IMR-90 (cell line): ENCODE data around the gene TCERG1L. TPM values are rescaled to one million over a fixed set of nuclear protein-coding genes. Genes with fewer than 3 reads are reported as not detected.

ENCODE experiments used
- ATAC-seq: fragments of 200-7000 bp; cut with Tn5 transposase; 2 replicates; pipeline ENCODE4 v1.9.1; 2020; ENCODE audit warnings: low read depth, mild to moderate bottlenecking, moderate library complexity
- BruUV-seq: library from RNA; stranded (reverse); fragments of 400-500 nt; replicated peaks from 2 replicates; lab custom pipeline; 2021; lab: Mats Ljungman, UMichigan
- CTCF ChIA-PET: fragments of 300-600 bp; formaldehyde crosslinking; extraction: SDS; loops from one replicate; lab custom pipeline; 2021; ENCODE audit warnings: antibody characterized with exemption; lab: Yijun Ruan, JAX
- POLR2A ChIA-PET: fragments of 300-600 bp; sonication (Branson Sonifier 250); formaldehyde crosslinking; loops from one replicate; lab custom pipeline; 2022; ENCODE audit warnings: antibody characterized with exemption; ENCODE audit not compliant: unreplicated experiment; lab: Charles Lee
- DNase-seq: peaks from one replicate; pipeline ENCODE4 v3.0.0; 2013
- H2AFZ ChIP-seq: replicated peaks from 2 replicates; pipeline ENCODE3; 2013; ENCODE audit warnings: low read length, mild to moderate bottlenecking; ENCODE audit not compliant: poor library complexity
- H2AK5ac ChIP-seq: 2 replicates; pipeline ENCODE4 v1.6.1; 2013; ENCODE audit warnings: low read depth, low read length, inconsistent platforms
- H2AK9ac ChIP-seq: replicated peaks from 2 replicates; pipeline ENCODE3; 2013; ENCODE audit warnings: mild to moderate bottlenecking, low read depth, low read length, moderate library complexity; ENCODE audit not compliant: poor library complexity
- H2BK120ac ChIP-seq: 2 replicates; pipeline ENCODE4 v1.6.1; 2013; ENCODE audit warnings: low read depth, low read length, inconsistent platforms
- H2BK15ac ChIP-seq: 3 replicates; pipeline ENCODE4 v1.6.1; 2013; ENCODE audit warnings: low read depth, low read length, inconsistent platforms
- H2BK20ac ChIP-seq: 2 replicates; pipeline ENCODE4 v1.6.1; 2013; ENCODE audit warnings: low read depth, mild to moderate bottlenecking, inconsistent platforms, low read length, moderate library complexity
- H2BK5ac ChIP-seq: 2 replicates; pipeline ENCODE4 v1.6.1; 2013; ENCODE audit warnings: mild to moderate bottlenecking, low read depth, low read length, inconsistent platforms; ENCODE audit not compliant: poor library complexity, severe bottlenecking
- H3K14ac ChIP-seq: replicated peaks from 2 replicates; pipeline ENCODE4 v1.6.1; 2013; ENCODE audit warnings: low read depth, low read length, inconsistent platforms
- H3K18ac ChIP-seq: 2 replicates; pipeline ENCODE4 v1.6.1; 2013; ENCODE audit warnings: low read depth, low read length, control low read depth
- H3K23ac ChIP-seq: 2 replicates; pipeline ENCODE4 v1.6.1; 2013; ENCODE audit warnings: low read depth, low read length, inconsistent platforms
- H3K27ac ChIP-seq: 2 replicates; pipeline ENCODE4 v1.5.1; 2013; ENCODE audit warnings: mild to moderate bottlenecking, control low read depth, low read length; ENCODE audit not compliant: insufficient read depth
- H3K27me3 ChIP-seq: 2 replicates; pipeline ENCODE4 v1.6.1; 2013; ENCODE audit warnings: low read length; ENCODE audit not compliant: control insufficient read depth, insufficient read depth
- H3K36me3 ChIP-seq: 2 replicates; pipeline ENCODE4 v1.6.1; 2013; ENCODE audit warnings: low read length, mixed read lengths; ENCODE audit not compliant: control insufficient read depth, insufficient read depth
- H3K4ac ChIP-seq: 2 replicates; pipeline ENCODE4 v1.6.1; 2013; ENCODE audit warnings: low read depth, low read length, inconsistent platforms
- H3K4me1 ChIP-seq: 2 replicates; pipeline ENCODE4 v1.6.1; 2013; ENCODE audit warnings: low read length, mixed read lengths; ENCODE audit not compliant: control insufficient read depth, insufficient read depth
- H3K4me2 ChIP-seq: 2 replicates; pipeline ENCODE4 v1.6.1; 2013; ENCODE audit warnings: low read depth, mild to moderate bottlenecking, control low read depth, low read length, moderate library complexity
- H3K4me3 ChIP-seq: 2 replicates; pipeline ENCODE4 v1.5.1; 2013; ENCODE audit warnings: low read depth, mild to moderate bottlenecking, control low read depth, low read length, moderate library complexity; ENCODE audit not compliant: insufficient read depth
- H3K56ac ChIP-seq: 2 replicates; pipeline ENCODE4 v1.6.1; 2013; ENCODE audit warnings: low read length, inconsistent platforms; ENCODE audit not compliant: insufficient read depth; ENCODE audit errors: extremely low read depth
- H3K79me1 ChIP-seq, 2 experiments: 2 replicates each; pipeline ENCODE4 v1.6.1; 2013; ENCODE audit warnings: low read length in 2 of 2, inconsistent platforms in 1 of 2, low read depth in 1 of 2
- H3K9ac ChIP-seq: 2 replicates; pipeline ENCODE4 v1.6.1; 2013; ENCODE audit warnings: low read depth, low read length, control low read depth
- H3K9me1 ChIP-seq: 2 replicates; pipeline ENCODE4 v1.6.1; 2013; ENCODE audit warnings: low read length, inconsistent platforms; ENCODE audit not compliant: insufficient read depth
- H3K9me3 ChIP-seq: 2 replicates; pipeline ENCODE4 v1.6.1; 2013; ENCODE audit warnings: low read length; ENCODE audit not compliant: control insufficient read depth, insufficient read depth
- H4K20me1 ChIP-seq: 2 replicates; pipeline ENCODE4 v1.6.1; 2013; ENCODE audit warnings: low read length, inconsistent platforms; ENCODE audit not compliant: insufficient read depth
- H4K5ac ChIP-seq: 2 replicates; pipeline ENCODE4 v1.6.1; 2013; ENCODE audit warnings: mild to moderate bottlenecking, low read depth, low read length, control low read depth
- H4K8ac ChIP-seq, 2 experiments: 2 replicates each; pipeline ENCODE4 v1.6.1; 2013; ENCODE audit warnings: low read depth in 2 of 2, low read length in 2 of 2, control low read depth in 1 of 2, inconsistent platforms in 1 of 2
- H4K91ac ChIP-seq: 2 replicates; pipeline ENCODE4 v1.6.1; 2013; ENCODE audit warnings: low read depth, low read length, inconsistent platforms; ENCODE audit not compliant: insufficient read depth
- BHLHE40 ChIP-seq: fragments of 150-350 bp; IDR thresholded peaks from 2 replicates; pipeline ENCODE4 v1.6.1; 2016; ENCODE audit warnings: mild to moderate bottlenecking, low read depth, low read length
- MXI1 ChIP-seq: IDR thresholded peaks from 2 replicates; pipeline ENCODE4 v1.6.1; 2012; ENCODE audit warnings: low read depth, mild to moderate bottlenecking, low read length, moderate library complexity, borderline replicate concordance
- RCOR1 ChIP-seq: IDR thresholded peaks from 2 replicates; pipeline ENCODE4 v1.6.1; 2012; ENCODE audit warnings: mild to moderate bottlenecking, low read length, improper control_type of control experiment; ENCODE audit not compliant: insufficient replicate concordance
- SMC3 ChIP-seq: fragments of 150-350 bp; IDR thresholded peaks from 2 replicates; pipeline ENCODE4 v1.6.1; 2016; ENCODE audit warnings: low read depth, mild to moderate bottlenecking, antibody characterized with exemption, low read length, moderate library complexity
- WGBS, 2 experiments: methylation state at CpG; one replicate each; pipeline versions ENCODE4 v1.1.5 to v1.1.7; 2013; ENCODE audit warnings: missing lambda C conversion rate in 2 of 2; ENCODE audit not compliant: insufficient read length in 1 of 2; ENCODE audit errors: extremely low coverage in 2 of 2; 5-methylcytosine and 5-hydroxymethylcytosine counted together
- dilution Hi-C: fragments of 300-500 bp; cut with HindIII; formaldehyde crosslinking; loops from one replicate; pipeline ENCODE4 v1.14.3; 2018; ENCODE audit warnings: low sequenced_read_pairs; ENCODE audit not compliant: unreplicated experiment
- in situ Hi-C: fragments of 300-500 bp; cut with MboI; formaldehyde crosslinking; loops from 3 replicates; pipeline ENCODE4 v1.14.3; 2019; ENCODE audit warnings: low sequenced_read_pairs, inconsistent platforms, mixed read lengths
- intact Hi-C: fragments of 100-400 bp; cut with micrococcal nuclease; formaldehyde crosslinking; loops from 2 replicates; pipeline ENCODE4 v1.10.0; 2022
- polyA plus RNA-seq, 3 experiments: library from polyadenylated mRNA; depleted of rRNA; stranded (reverse); fragments of >200 nt; gene quantifications; 2 replicates each; pipeline ENCODE4 v1.2.3, GENCODE V29; 2012; ENCODE audit warnings: low replicate concordance in 1 of 3
- total RNA-seq: library from RNA; depleted of rRNA; stranded (reverse); fragments of >200 nt; gene quantifications from 2 replicates; pipeline ENCODE4 v1.2.3, GENCODE V29; 2012
- TF ChIP-seq, protein P1 (sequence below): conservative IDR thresholded peaks from 2 replicates; pipeline ENCODE4 v1.5.1; 2012; ENCODE audit warnings: mild to moderate bottlenecking, low read depth, low read length, improper control_type of control experiment

The TCERG1L gene
- total and polyA plus RNA-seq, 2 of the 4 experiments (the other 2 are of a cell fraction): not detected

DNA sequence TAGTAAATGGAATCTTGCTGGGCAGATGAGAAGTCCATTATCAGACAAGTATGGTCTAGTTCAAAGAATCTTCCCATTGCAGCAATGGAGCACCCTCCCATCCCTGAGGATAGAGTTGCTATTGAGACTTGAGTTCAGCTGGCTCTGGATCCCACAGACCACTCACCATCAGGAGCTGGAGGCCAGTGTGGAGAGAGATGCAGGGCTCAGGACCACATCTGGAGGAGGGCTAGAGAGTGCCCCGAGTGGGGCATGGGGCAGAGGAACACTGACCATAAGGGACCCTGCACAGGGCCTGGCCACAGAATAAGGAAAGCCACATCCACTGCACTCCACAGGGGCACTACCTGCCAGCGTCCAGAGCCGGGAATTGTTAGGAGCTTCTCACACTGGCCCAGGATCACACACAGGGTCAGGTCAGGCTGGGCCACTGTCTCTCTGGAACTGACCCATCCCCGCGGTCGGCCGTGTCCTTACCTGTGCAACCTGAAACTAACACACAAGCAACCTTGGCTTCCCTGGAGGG lies 41.3 kb upstream of the TCERG1L start:
- no peaks in the 10 kb centered on the region for H3K36me3 ChIP-seq
- no peak overlapping the region for H3K4ac ChIP-seq
- H2AK5ac ChIP-seq: no peak overlapping the region
- H2BK15ac ChIP-seq: no peak overlapping the region
- H3K4me2 ChIP-seq: no peak overlapping the region
- no peak overlapping the region for H4K91ac ChIP-seq
- intact Hi-C loops (no loop called here), in situ Hi-C loops (no loop called here), dilution Hi-C loops (no loop called here)
- H3K4me1 ChIP-seq: no peaks in the 10 kb centered on the region
- no peak overlapping the region for H2BK5ac ChIP-seq
- no peak overlapping the region for H4K5ac ChIP-seq
- ChIA-PET CTCF (no interaction called here), POLR2A (no interaction called here)
- no CpG with 5 or more reads among the region's 7 CpGs for WGBS, 2 experiments
- BruUV-seq: no TSS peak
- no peak overlapping the region for H3K27ac ChIP-seq
- no peak overlapping the region for H3K14ac ChIP-seq
- H4K8ac ChIP-seq: no peak overlapping the region
- no peaks in the 10 kb centered on the region for H3K9me1 ChIP-seq
- no peak overlapping the region for H2AFZ ChIP-seq
- H3K9me3 ChIP-seq: peaks cover 45% of the 10 kb centered on the region
- no peak overlapping the region for H3K23ac ChIP-seq
- H3K27me3 ChIP-seq: no peaks in the 10 kb centered on the region
- no peak overlapping the region for H3K4me3 ChIP-seq
- H3K18ac ChIP-seq: no peak overlapping the region
- no peak overlapping the region for H2BK120ac ChIP-seq
- H2BK20ac ChIP-seq: no peak overlapping the region
- ATAC-seq (no peak), DNase-seq (no peak)
- H3K56ac ChIP-seq: no peak overlapping the region
- no peaks in the 10 kb centered on the region for H4K20me1 ChIP-seq
- TF ChIP-seq, protein P1, sequence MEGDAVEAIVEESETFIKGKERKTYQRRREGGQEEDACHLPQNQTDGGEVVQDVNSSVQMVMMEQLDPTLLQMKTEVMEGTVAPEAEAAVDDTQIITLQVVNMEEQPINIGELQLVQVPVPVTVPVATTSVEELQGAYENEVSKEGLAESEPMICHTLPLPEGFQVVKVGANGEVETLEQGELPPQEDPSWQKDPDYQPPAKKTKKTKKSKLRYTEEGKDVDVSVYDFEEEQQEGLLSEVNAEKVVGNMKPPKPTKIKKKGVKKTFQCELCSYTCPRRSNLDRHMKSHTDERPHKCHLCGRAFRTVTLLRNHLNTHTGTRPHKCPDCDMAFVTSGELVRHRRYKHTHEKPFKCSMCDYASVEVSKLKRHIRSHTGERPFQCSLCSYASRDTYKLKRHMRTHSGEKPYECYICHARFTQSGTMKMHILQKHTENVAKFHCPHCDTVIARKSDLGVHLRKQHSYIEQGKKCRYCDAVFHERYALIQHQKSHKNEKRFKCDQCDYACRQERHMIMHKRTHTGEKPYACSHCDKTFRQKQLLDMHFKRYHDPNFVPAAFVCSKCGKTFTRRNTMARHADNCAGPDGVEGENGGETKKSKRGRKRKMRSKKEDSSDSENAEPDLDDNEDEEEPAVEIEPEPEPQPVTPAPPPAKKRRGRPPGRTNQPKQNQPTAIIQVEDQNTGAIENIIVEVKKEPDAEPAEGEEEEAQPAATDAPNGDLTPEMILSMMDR: no peak
- TF ChIP-seq BHLHE40 (no peak), SMC3 (no peak), RCOR1 (no peak), MXI1 (no peak)
- H2AK9ac ChIP-seq: no peak overlapping the region
- H3K9ac ChIP-seq: no peak overlapping the region
- H3K79me1 ChIP-seq: no peaks in the 10 kb centered on the region
